ENCODE measurements around the gene CLSTN3. TPM values are rescaled to one million over a fixed set of nuclear protein-coding genes. Genes with fewer than 3 reads are reported as not detected.

Gene CLSTN3
- total RNA-seq (2013; cell fraction: nucleolus; rRNA removed): 63.2 and 75.7 TPM in 2 replicates
- 11.9 and 13.8 TPM in 2 replicates for total RNA-seq (2014; rRNA removed)
- total RNA-seq (2014; rRNA removed; fragmentation: Illumina TruSeq; extraction: Trizol): 8.3 and 8.8 TPM in 2 replicates
- 17.1 and 24.7 TPM in 2 replicates for total RNA-seq (2021)
- 15.9 TPM for polyA plus RNA-seq (2011; ENCODE audit: low read depth)
- polyA plus RNA-seq (2011; rRNA removed): 16.9 and 28.9 TPM in 2 replicates
- 26.1 and 30.0 TPM in 2 replicates for polyA plus RNA-seq (2011; cell fraction: cytosol; rRNA removed)
- 143 and 188 TPM in 2 replicates for polyA plus RNA-seq (2011; cell fraction: nucleus; rRNA removed)
- polyA plus RNA-seq (2012): 24.7 and 25.7 TPM in 2 replicates
- 9.5 and 14.7 TPM in 2 replicates for polyA plus RNA-seq (2014; fragmentation: Illumina TruSeq; extraction: Trizol)
- polyA plus RNA-seq (2014; fragmentation: Nextera tagmentation; extraction: Ambion mirVana): under 1 TPM; 0.09 to 0.14 TPM
- polyA plus RNA-seq (2014; rRNA removed): 33.8 and 35.9 TPM in 2 replicates
- polyA plus RNA-seq (2016; fragmentation: Nextera tagmentation; extraction: Ambion mirVana): 1 to 10 TPM; 6.5 to 7.1 TPM
- polyA minus RNA-seq (2011; rRNA and poly(A)+ RNA removed): 18.7 and 38.4 TPM in 2 replicates
- 10.2 and 11.4 TPM in 2 replicates for polyA minus RNA-seq (2011; cell fraction: cytosol; rRNA and poly(A)+ RNA removed)
- 33.0 and 54.5 TPM in 2 replicates for polyA minus RNA-seq (2011; cell fraction: nucleus; rRNA and poly(A)+ RNA removed)
- Bru-seq, nascent RNA: percentile 67 among the genes with signal in this experiment
- percentile 79 among the genes with signal in this experiment for BruChase-seq, experiment 1, labeled RNA remaining after a 6-hour chase
- percentile 72 among the genes with signal in this experiment for BruChase-seq, experiment 2, labeled RNA remaining after a 2-hour chase
- long read RNA-seq, experiment 1: 0 reads
- long read RNA-seq, experiment 2, partial matches to known transcripts: 0 of 1 reads
- long read RNA-seq, experiment 2, other reads (novel, unspliced or antisense): 1 of 1 reads

GRCh38 chr12:7129872-7130691, at the start of gene CLSTN3:
CLSTN3 (plus strand) TSS chr12:7130371; CDS start chr12:7130649, 278 bp downstream.
- peak; percentile 93 for ATAC-seq
- no peak for FAIRE-seq
- ChIA-PET SMC1A (ENCODE audit: uncharacterized antibody, unreplicated experiment) (interaction anchor here (1.1 kb wide), 1 partner anchor 11 kb away, joined by 3 read pairs; no protein-coding TSS in a partner anchor), POLR2A (interaction anchor here (0.6 to 1.2 kb wide), 3 partner anchors 22 to 704 kb away, joined by 3 to 5 read pairs (median 3); no protein-coding TSS in a partner anchor), CTCF (interaction anchor here (0.8 to 1.8 kb wide), 4 partner anchors 12 to 112 kb away, joined by 3 to 8 read pairs (median 4); partner anchors contain the start of gene LPCAT3), RAD21 (ENCODE audit: unreplicated experiment) (interaction anchor here (1.0 kb wide), 1 partner anchor 17 kb away, joined by 3 read pairs; no protein-coding TSS in a partner anchor)
- Histone ChIP-seq H3K36me3 (ENCODE audit: control insufficient read depth in 2 of 2, insufficient read depth in 2 of 2, low read length in 1 of 2) (no peaks in the 10 kb centered on the region; a peak in 3 of 4 replicates), H3K9ac (ENCODE audit: control insufficient read depth, insufficient read depth, low read length) (peak within 1 kb of the TSS; percentile 72), H3K79me2 (ENCODE audit: control insufficient read depth, insufficient read depth, low read length) (no peaks in the 10 kb centered on the region), H3K27ac (ENCODE audit: control insufficient read depth, insufficient read depth) (no peak within 1 kb of the TSS; the same call in 1 of the 2 replicates), H2AFZ (ENCODE audit: control insufficient read depth, low read depth, low read length) (peak within 1 kb of the TSS; percentile 69), H3K4me2 (ENCODE audit: control insufficient read depth, insufficient read depth) (peak within 1 kb of the TSS; percentile 98), H3K27me3 (replicated peaks in 1 of 2; ENCODE audit: control insufficient read depth in 2 of 2, insufficient read depth in 2 of 2, low read length in 1 of 2) (no peaks in the 10 kb centered on the region), H3K4me1 (ENCODE audit: control insufficient read depth, insufficient read depth, low read length) (peaks cover 13% of the 10 kb centered on the region), H4K20me1 (ENCODE audit: control insufficient read depth, insufficient read depth) (no peaks in the 10 kb centered on the region), H3K4me3 (peak within 1 kb of the TSS; percentile 85), H3K9me3 (replicated peaks; ENCODE audit: control insufficient read depth, insufficient read depth, low read length) (no peaks in the 10 kb centered on the region)
- no TSS peak for BruUV-seq (replicated peaks)
- WGBS (ENCODE audit: insufficient coverage, insufficient replicate concordance, low lambda C conversion rate, missing lambda C conversion rate): under 1% methylated on average over 30 of the region's 40 CpGs
- intact Hi-C loops (cut with micrococcal nuclease; ENCODE audit: unreplicated experiment): no loop called here
- peak; percentile 48 for DNase-seq (ENCODE audit: low read depth, low spot score)
- in situ Hi-C loops (cut with MboI): no loop called here
- TF ChIP-seq PRDM15 (CRISPR knock-in tag; IDR thresholded peaks at IDR 0.05) (0 out of 2 replicates have a peak, but pooled peaks have one; percentile 35), CREB1 (IDR thresholded peaks at IDR 0.05; ENCODE audit: low read depth) (peak; percentile 94), RELA (IDR thresholded peaks at IDR 0.05; ENCODE audit: borderline replicate concordance, partially characterized antibody) (peak; percentile 11), PKNOX1 (IDR thresholded peaks at IDR 0.05) (peak; percentile 98), IKZF1 (conservative IDR thresholded peaks at IDR 0.05) (0 out of 2 replicates have a peak, but pooled peaks have one; percentile 18), RAD51 (IDR thresholded peaks at IDR 0.05) (0 out of 2 replicates have a peak, but pooled peaks have one; percentile 35), ATF2 (IDR thresholded peaks at IDR 0.05; ENCODE audit: low read length) (0 out of 2 replicates have a peak, but pooled peaks have one; percentile 38), ATF7 (IDR thresholded peaks at IDR 0.05; ENCODE audit: low read depth) (peak; percentile 99), NBN (IDR thresholded peaks at IDR 0.05) (peak; percentile 90), KLF5 (IDR thresholded peaks at IDR 0.05; ENCODE audit: partially characterized antibody) (no peak), IKZF2 (IDR thresholded peaks at IDR 0.05) (no peak), MEF2B (IDR thresholded peaks at IDR 0.05; ENCODE audit: partially characterized antibody, poor library complexity, severe bottlenecking) (peak; percentile 47), CREM (IDR thresholded peaks at IDR 0.05; ENCODE audit: low read depth) (peak; percentile 90)
